Measurements from ENCODE around the gene SLIRP.
A peak's percentile ranks its signal among the peaks of the same experiment; 100 is the strongest.
"Not testable (repeated sequence)": the region's sequence is repeated elsewhere in the genome, so short reads cannot be mapped to it uniquely, and the experiment has no call there.

SLIRP gene

GRCh38 chr14:77746064-77746702, 38.3 kb downstream of the SLIRP start:
- no peak for DNase-seq

GRCh38 chr14:77747425-77747824, 39.5 kb downstream of the SLIRP start:
- not testable (repeated sequence) for DNase-seq

- DNase-seq, result no peak
Observed at GRCh38 chr14:77752266-77752665, 44.4 kb downstream of the SLIRP start.

GRCh38 chr14:77752799-77753516, 45.1 kb downstream of the SLIRP start:
- DNase-seq, result no peak

- DNase-seq, result peak; percentile 8 to 97
Observed at GRCh38 chr14:77760381-77761204, 52.7 kb downstream of the SLIRP start, which contains the start of gene SNW1. TSS of gene SNW1 (minus strand) at chr14:77761156. CDS start at chr14:77761127, 29 bp downstream.

- DNase-seq, result peak; percentile 69 to 94
Observed at GRCh38 chr14:77761205-77761931, 53.5 kb downstream of the SLIRP start.

GRCh38 chr14:77763316-77763715, 55.4 kb downstream of the SLIRP start:
- DNase-seq, result no peak

- DNase-seq, result no peak
Observed at GRCh38 chr14:77763978-77764377, 56.1 kb downstream of the SLIRP start.
